Measurements from ENCODE around the gene NUB1.

- TF ChIP-seq CTCF (optimal IDR thresholded peaks at IDR 0.05 in 1 of 3, IDR thresholded peaks at IDR 0.05 in 1 of 3, conservative IDR thresholded peaks at IDR 0.05 in 1 of 3; ENCODE audit: extremely low read depth in 1 of 3, insufficient read depth in 2 of 3, low read length in 3 of 3) (no peak), EZH2 (IDR thresholded peaks at IDR 0.05; ENCODE audit: low read length) (no peak)
Measured at GRCh38 chr7:151343516-151343915, 1.9 kb downstream of the NUB1 start.
